H1 (cell line): Measurements from ENCODE around the gene TLK2. TPM values are rescaled to one million over a fixed set of nuclear protein-coding genes. Genes with fewer than 3 reads are reported as not detected.

Experiments used
- JUND ChIP-seq: IDR thresholded peaks from 2 replicates; pipeline ENCODE4 v1.6.1; 2011; ENCODE audit warnings: mild to moderate bottlenecking, improper control_type of control experiment, low read length
- KDM4A ChIP-seq: IDR thresholded peaks from one replicate; pipeline ENCODE4 v1.7.1; 2012; ENCODE audit warnings: low read depth, mild to moderate bottlenecking, moderate library complexity, low read length, inconsistent platforms; ENCODE audit not compliant: severe bottlenecking
- POLR2A ChIP-seq, 2 experiments: IDR thresholded peaks; 1 replicate in 1 of 2; 2 replicates in 1 of 2; pipeline ENCODE4 v1.6.1; 2011; ENCODE audit warnings: low read depth in 2 of 2, low read length in 2 of 2, mild to moderate bottlenecking in 2 of 2; ENCODE audit errors: control extremely low read depth in 1 of 2
- RBBP5 ChIP-seq: IDR thresholded peaks from 2 replicates; pipeline ENCODE4 v1.7.1; 2012; ENCODE audit warnings: low read depth, mild to moderate bottlenecking, inconsistent platforms, low read length, moderate library complexity, borderline replicate concordance
- SUZ12 ChIP-seq: fragments of 200-600 bp; sonication (generic); IDR thresholded peaks from 2 replicates; pipeline ENCODE4 v1.6.1; 2012; ENCODE audit warnings: mild to moderate bottlenecking, inconsistent platforms, low read length, moderate library complexity, mixed read lengths
- TAF1 ChIP-seq: IDR thresholded peaks from 2 replicates; pipeline ENCODE4 v1.6.1; 2011; ENCODE audit warnings: mild to moderate bottlenecking, low read depth, low read length
- YY1 ChIP-seq: IDR thresholded peaks from 2 replicates; pipeline ENCODE4 v1.6.1; 2011; ENCODE audit warnings: low read depth, mild to moderate bottlenecking, low read length
- polyA plus RNA-seq, 7 experiments: library from polyadenylated mRNA; depleted of rRNA in 3 of 7; stranded (reverse) in 5 of 7; unstranded in 2 of 7; fragments of >200 nt in 5 of 7; fragments of 200-250 nt in 2 of 7; gene quantifications; 1 replicate in 5 of 7; 2 replicates in 1 of 7; 4 replicates in 1 of 7; pipeline versions ENCODE4 v1.2.1 to v1.2.3, GENCODE V29; 2011 to 2013; ENCODE audit warnings: missing spikeins in 2 of 7, mixed read lengths in 2 of 7
- total RNA-seq: library from RNA; stranded (reverse); fragmentation: NEBNext Ultra II Directional; extraction: Animal tissue kit (Norgen Biotek cat#: 25700); gene quantifications from 2 replicates; pipeline ENCODE4 v1.2.1, GENCODE V29; 2021
- TF ChIP-seq, protein P1 (sequence below), 3 experiments: IDR thresholded peaks; 1 replicate in 2 of 3; 2 replicates in 1 of 3; pipeline versions ENCODE4 v1.5.1 to v1.6.1; 2011; ENCODE audit warnings: low read length in 3 of 3, mild to moderate bottlenecking in 3 of 3, inconsistent platforms in 2 of 3, low read depth in 1 of 3, moderate library complexity in 1 of 3; ENCODE audit not compliant: insufficient read depth in 1 of 3; ENCODE audit errors: control extremely low read depth in 1 of 3

TLK2 gene
- total and polyA plus RNA-seq, 2 of the 8 experiments (the other 6 are each of a cell fraction or from before 2014, with no cell fraction given), result 43.1 to 59.9 TPM

DNA sequence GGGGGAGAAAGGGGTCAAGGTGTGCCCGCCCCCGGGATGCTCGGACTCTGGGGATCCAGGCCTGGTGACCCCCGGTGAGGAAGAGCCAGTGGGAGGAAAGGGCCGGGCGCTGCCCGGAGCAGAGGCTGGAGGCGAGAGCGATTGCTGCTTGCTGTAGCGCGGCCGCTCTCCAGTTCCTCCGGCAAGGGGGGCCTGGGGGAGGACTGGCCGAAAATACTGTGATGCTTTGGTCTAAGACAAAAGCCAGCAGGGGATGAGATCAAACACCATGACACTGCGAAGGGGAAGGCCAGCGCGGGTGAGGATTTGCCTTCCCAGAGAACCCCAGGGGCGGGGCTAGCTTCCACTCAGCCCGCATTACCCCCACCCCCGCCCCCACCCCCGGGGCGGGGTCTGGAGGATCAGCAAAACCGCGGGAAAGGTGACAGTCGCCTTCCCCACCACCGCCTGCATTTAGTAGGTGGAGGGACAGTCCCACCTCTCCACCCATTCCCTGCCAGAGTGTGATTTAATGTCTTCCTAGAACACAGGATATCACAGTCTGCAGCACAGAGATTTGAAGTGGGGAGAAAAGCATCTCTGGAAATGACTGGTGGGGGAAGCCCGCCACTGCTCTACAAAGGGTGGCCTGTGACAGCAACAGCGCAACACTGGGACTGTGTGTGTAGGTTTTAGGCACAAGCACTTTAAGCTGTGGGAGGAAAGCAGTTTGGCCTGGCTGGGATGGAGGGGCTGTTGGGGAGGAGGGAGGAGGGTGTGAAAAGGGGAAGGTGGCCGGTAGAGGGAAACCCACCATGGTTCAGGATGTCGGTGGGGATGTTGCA, 174.6 kb downstream of the TLK2 start (continued):
- TF ChIP-seq TAF1 (peak; percentile 56; the same call in 1 of the 2 replicates), JUND (no peak), RBBP5 (no peak; the same call in 1 of the 2 replicates), KDM4A (no peak), POLR2A (IDR thresholded peaks at IDR 0.05; ENCODE audit: control extremely low read depth in 1 of 2, low read depth in 2 of 2, low read length in 2 of 2) (peak in 1 of 2 experiments; percentile 26; a peak in 1 of 3 replicates), SUZ12 (no peak), YY1 (no peak)
- TF ChIP-seq, protein P1, sequence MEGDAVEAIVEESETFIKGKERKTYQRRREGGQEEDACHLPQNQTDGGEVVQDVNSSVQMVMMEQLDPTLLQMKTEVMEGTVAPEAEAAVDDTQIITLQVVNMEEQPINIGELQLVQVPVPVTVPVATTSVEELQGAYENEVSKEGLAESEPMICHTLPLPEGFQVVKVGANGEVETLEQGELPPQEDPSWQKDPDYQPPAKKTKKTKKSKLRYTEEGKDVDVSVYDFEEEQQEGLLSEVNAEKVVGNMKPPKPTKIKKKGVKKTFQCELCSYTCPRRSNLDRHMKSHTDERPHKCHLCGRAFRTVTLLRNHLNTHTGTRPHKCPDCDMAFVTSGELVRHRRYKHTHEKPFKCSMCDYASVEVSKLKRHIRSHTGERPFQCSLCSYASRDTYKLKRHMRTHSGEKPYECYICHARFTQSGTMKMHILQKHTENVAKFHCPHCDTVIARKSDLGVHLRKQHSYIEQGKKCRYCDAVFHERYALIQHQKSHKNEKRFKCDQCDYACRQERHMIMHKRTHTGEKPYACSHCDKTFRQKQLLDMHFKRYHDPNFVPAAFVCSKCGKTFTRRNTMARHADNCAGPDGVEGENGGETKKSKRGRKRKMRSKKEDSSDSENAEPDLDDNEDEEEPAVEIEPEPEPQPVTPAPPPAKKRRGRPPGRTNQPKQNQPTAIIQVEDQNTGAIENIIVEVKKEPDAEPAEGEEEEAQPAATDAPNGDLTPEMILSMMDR (IDR thresholded peaks at IDR 0.05; ENCODE audit: control extremely low read depth in 1 of 3, insufficient read depth in 1 of 3, low read depth in 1 of 3, low read length in 3 of 3), result peak in 1 of 3 experiments; percentile 2; a peak in 1 of 4 replicates
